ENCODE data around the gene FYTTD1.

DNA sequence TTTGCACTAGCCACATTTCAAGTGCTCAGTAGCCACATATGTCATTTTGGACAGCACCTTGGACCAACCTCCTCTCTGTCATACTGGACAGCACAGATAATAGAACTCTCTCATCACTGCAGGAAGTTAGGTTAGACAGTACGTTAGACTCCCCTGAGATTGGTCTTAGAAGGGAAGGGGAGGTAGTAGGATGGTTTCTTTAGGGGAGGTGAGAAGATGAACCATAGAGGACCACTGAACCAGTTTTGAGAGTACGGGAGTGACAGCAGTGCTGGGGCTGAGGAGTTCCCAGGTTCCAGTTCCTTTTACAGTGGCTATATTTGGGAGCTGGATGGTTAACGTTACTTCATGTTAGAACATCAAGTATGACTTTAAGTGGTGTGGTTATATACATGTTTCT is 49.2 kb downstream of the FYTTD1 start:
- no peak for TF ChIP-seq POLR2A (IDR thresholded peaks at IDR 0.05)
- TF ChIP-seq, protein P1, sequence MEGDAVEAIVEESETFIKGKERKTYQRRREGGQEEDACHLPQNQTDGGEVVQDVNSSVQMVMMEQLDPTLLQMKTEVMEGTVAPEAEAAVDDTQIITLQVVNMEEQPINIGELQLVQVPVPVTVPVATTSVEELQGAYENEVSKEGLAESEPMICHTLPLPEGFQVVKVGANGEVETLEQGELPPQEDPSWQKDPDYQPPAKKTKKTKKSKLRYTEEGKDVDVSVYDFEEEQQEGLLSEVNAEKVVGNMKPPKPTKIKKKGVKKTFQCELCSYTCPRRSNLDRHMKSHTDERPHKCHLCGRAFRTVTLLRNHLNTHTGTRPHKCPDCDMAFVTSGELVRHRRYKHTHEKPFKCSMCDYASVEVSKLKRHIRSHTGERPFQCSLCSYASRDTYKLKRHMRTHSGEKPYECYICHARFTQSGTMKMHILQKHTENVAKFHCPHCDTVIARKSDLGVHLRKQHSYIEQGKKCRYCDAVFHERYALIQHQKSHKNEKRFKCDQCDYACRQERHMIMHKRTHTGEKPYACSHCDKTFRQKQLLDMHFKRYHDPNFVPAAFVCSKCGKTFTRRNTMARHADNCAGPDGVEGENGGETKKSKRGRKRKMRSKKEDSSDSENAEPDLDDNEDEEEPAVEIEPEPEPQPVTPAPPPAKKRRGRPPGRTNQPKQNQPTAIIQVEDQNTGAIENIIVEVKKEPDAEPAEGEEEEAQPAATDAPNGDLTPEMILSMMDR (IDR thresholded peaks at IDR 0.05): no peak
- TF ChIP-seq POLR2AphosphoS5 (IDR thresholded peaks at IDR 0.05): no peak
